Cardiac muscle cell (in vitro differentiated cells and primary cell): Measurements from ENCODE around the gene BRD7. TPM values are rescaled to one million over a fixed set of nuclear protein-coding genes. Genes with fewer than 3 reads are reported as not detected.

Source experiments
- DNase-seq, 2 donors: peaks; one replicate each; pipeline versions ENCODE4 v3.0.0 to v3.0.0-alpha.2; 2010 to 2017; ENCODE audit warnings: low read depth in 1 of 2, low spot score in 1 of 2
- H3K27ac ChIP-seq: fragments of 200-600 bp; sonication (generic); 2 replicates; pipeline ENCODE4 v1.5.1; 2016
- H3K27me3 ChIP-seq: fragments of 200-600 bp; sonication (generic); 2 replicates; pipeline ENCODE4 v1.6.0; 2016; ENCODE audit warnings: control low read depth
- H3K36me3 ChIP-seq: fragments of 200-600 bp; sonication (generic); 2 replicates; pipeline ENCODE4 v1.5.1; 2016; ENCODE audit warnings: control low read depth
- H3K4me1 ChIP-seq: fragments of 200-600 bp; sonication (generic); 2 replicates; pipeline ENCODE4 v1.8.1; 2017; ENCODE audit warnings: low read depth, mild to moderate bottlenecking, mixed run types
- H3K4me3 ChIP-seq: fragments of 200-600 bp; sonication (generic); 2 replicates; pipeline ENCODE4 v1.5.1; 2016; ENCODE audit warnings: mild to moderate bottlenecking
- H3K9me3 ChIP-seq: fragments of 200-600 bp; sonication (generic); 2 replicates; pipeline ENCODE4 v1.5.1; 2017; ENCODE audit warnings: low read depth, mild to moderate bottlenecking, control low read depth
- polyA plus RNA-seq: library from polyadenylated mRNA; unstranded; fragments of >200 nt; fragmentation: Nextera tagmentation; extraction: Ambion mirVana; gene quantifications from 2 replicates; pipeline ENCODE4 v1.2.1, GENCODE V29; 2016
- total RNA-seq: library from RNA; depleted of rRNA; stranded (reverse); fragments of >200 nt; gene quantifications from 2 replicates; pipeline ENCODE4 v1.2.3, GENCODE V29; 2016
- TF ChIP-seq, protein P1 (sequence below): IDR thresholded peaks from 2 replicates; pipeline ENCODE4 v1.5.1; 2012; ENCODE audit warnings: low read depth, mild to moderate bottlenecking, low read length

BRD7 gene
- total and polyA plus RNA-seq, 2 experiments from 2014 or later = 80.1 to 89.2 TPM

- H3K27ac ChIP-seq = no peak overlapping the region
- no peaks in the 10 kb centered on the region for H3K27me3 ChIP-seq
- no peaks in the 10 kb centered on the region for H3K36me3 ChIP-seq
- TF ChIP-seq, protein P1, sequence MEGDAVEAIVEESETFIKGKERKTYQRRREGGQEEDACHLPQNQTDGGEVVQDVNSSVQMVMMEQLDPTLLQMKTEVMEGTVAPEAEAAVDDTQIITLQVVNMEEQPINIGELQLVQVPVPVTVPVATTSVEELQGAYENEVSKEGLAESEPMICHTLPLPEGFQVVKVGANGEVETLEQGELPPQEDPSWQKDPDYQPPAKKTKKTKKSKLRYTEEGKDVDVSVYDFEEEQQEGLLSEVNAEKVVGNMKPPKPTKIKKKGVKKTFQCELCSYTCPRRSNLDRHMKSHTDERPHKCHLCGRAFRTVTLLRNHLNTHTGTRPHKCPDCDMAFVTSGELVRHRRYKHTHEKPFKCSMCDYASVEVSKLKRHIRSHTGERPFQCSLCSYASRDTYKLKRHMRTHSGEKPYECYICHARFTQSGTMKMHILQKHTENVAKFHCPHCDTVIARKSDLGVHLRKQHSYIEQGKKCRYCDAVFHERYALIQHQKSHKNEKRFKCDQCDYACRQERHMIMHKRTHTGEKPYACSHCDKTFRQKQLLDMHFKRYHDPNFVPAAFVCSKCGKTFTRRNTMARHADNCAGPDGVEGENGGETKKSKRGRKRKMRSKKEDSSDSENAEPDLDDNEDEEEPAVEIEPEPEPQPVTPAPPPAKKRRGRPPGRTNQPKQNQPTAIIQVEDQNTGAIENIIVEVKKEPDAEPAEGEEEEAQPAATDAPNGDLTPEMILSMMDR = no peak
- H3K4me3 ChIP-seq = no peak overlapping the region
- no peaks in the 10 kb centered on the region for H3K9me3 ChIP-seq
- no peak for DNase-seq
- peaks cover 10% of the 10 kb centered on the region for H3K4me1 ChIP-seq
These were observed 93.1 kb downstream of the BRD7 start for GRCh38 chr16:50275428-50276325.

DNA sequence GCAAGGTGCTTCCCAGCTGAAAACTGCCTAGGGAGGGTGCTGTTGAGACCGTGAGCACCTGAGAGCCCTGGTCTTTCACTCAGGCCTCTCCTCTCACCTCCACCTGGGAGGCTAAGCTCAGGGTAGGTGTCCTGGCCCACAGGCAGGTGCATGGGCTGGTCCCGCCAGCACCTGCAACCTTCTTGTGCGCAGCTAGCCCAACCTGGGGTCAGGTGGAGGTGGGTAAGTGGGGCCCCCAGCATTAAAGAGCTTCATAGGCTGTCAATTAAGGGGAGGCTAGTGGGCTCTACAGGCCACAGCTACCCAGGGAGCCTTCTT lies 93.7 kb downstream of the BRD7 start:
- Histone ChIP-seq H3K27me3 (no peaks in the 10 kb centered on the region), H3K9me3 (no peaks in the 10 kb centered on the region), H3K4me3 (no peak overlapping the region), H3K27ac (no peak overlapping the region), H3K4me1 (peaks cover 10% of the 10 kb centered on the region), H3K36me3 (no peaks in the 10 kb centered on the region)
- no peak for DNase-seq
- TF ChIP-seq, protein P1 = no peak

- H3K4me3 ChIP-seq = no peak overlapping the region
- H3K9me3 ChIP-seq = no peaks in the 10 kb centered on the region
- TF ChIP-seq, protein P1 = no peak
- H3K4me1 ChIP-seq = peaks cover 10% of the 10 kb centered on the region
- H3K27me3 ChIP-seq = no peaks in the 10 kb centered on the region
- DNase-seq = no peak
- no peak overlapping the region for H3K27ac ChIP-seq
- no peaks in the 10 kb centered on the region for H3K36me3 ChIP-seq
These were observed 94.3 kb downstream of the BRD7 start for GRCh38 chr16:50274326-50275097.

DNA sequence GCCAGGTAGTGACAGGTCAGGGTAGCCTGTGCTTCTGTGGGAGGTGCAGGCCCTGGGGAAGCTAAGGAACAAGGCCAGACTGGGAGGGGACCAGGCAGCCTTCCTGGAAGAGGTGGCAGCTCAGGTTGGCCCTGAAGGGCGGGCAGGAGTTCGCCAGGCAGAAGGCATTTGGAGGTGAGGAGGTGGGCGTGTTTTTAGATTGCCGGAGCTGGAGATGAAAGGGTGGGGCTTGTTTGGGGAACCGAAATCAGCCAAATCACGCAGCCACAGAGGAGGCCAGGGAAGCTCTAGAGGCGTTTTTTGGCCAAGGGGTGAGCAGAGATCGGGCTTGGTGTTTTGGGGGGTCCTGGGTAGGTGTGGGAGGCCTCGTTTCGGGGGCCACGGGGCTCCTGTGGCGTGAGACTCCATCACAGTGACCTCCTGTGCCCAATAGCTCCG lies 94.9 kb downstream of the BRD7 start:
- peaks cover 10% of the 10 kb centered on the region for H3K4me1 ChIP-seq
- no peak overlapping the region for H3K27ac ChIP-seq
- no peak for DNase-seq
- TF ChIP-seq, protein P1 = no peak
- no peaks in the 10 kb centered on the region for H3K36me3 ChIP-seq
- no peaks in the 10 kb centered on the region for H3K9me3 ChIP-seq
- no peak overlapping the region for H3K4me3 ChIP-seq
- H3K27me3 ChIP-seq = no peaks in the 10 kb centered on the region

DNA sequence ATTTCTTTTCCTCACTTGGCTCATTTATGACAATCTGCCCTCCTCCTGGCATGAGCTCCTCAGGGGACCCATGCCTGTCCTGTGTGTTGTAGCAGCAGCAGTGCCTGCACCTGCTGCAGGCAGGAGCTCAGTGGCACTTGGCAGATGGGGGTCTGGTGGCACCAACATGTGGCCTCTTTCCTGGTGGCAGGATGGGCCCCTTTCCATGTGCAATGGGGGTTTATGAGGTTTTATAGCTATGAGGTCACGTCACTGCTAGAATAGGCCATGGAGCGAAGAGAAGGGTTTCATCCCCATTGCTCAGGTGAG lies 95.5 kb downstream of the BRD7 start:
- DNase-seq = no peak
- Histone ChIP-seq H3K36me3 (no peaks in the 10 kb centered on the region), H3K27me3 (no peaks in the 10 kb centered on the region), H3K4me3 (no peak overlapping the region), H3K4me1 (peaks cover 10% of the 10 kb centered on the region), H3K27ac (no peak overlapping the region), H3K9me3 (no peaks in the 10 kb centered on the region)
- TF ChIP-seq, protein P1 = no peak
